Measurements from ENCODE around the gene UBE2Q1.

GRCh38 chr1:154575147-154575927 lies 16.9 kb upstream of the UBE2Q1 start:
- TF ChIP-seq CTCF (conservative IDR thresholded peaks at IDR 0.05) (no peak), ZFX (IDR thresholded peaks at IDR 0.05) (no peak)

Measured in C4-2B (cell line).